B cell (primary cell): ENCODE results near the gene CMC4. TPM values are rescaled to one million over a fixed set of nuclear protein-coding genes. Genes with fewer than 3 reads are reported as not detected.

Source experiments
- ATAC-seq: fragments of 200-7000 bp; cut with Tn5 transposase; one replicate; pipeline ENCODE4 v1.10.0; 2021; ENCODE audit warnings: low read depth, mild to moderate bottlenecking, moderate number of reproducible peaks, moderate library complexity
- CTCF ChIA-PET: fragments of 350-600 bp; sonication (Branson Sonifier 250); formaldehyde crosslinking; loops from one replicate; lab custom pipeline; 2021; ENCODE audit warnings: antibody characterized with exemption, inconsistent platforms; lab: Charles Lee
- POLR2A ChIA-PET: fragments of 350-600 bp; sonication (Branson Sonifier 250); formaldehyde crosslinking; loops from one replicate; lab custom pipeline; 2021; ENCODE audit warnings: antibody characterized with exemption; lab: Charles Lee
- DNase-seq: peaks from one replicate; pipeline ENCODE4 v3.0.0; 2013
- H2AFZ ChIP-seq: 2 replicates; pipeline ENCODE4 v1.6.1; 2012; ENCODE audit warnings: mild to moderate bottlenecking, low read depth, low read length; ENCODE audit not compliant: insufficient read depth, poor library complexity, severe bottlenecking
- H3K27ac ChIP-seq, 2 donors: 1 replicate in 1 of 2; 2 replicates in 1 of 2; pipeline ENCODE4 v1.5.1; 2012 to 2013; ENCODE audit warnings: low read length in 2 of 2, mild to moderate bottlenecking in 2 of 2, moderate library complexity in 1 of 2
- H3K27me3 ChIP-seq, 4 experiments: fragments of 200-600 bp in 1 of 4; sonication (generic) in 1 of 4; replicated peaks in 1 of 4; 1 replicate in 2 of 4; 2 replicates in 2 of 4; pipeline versions ENCODE4 v1.6.1 to v1.7.0; 2013 to 2016; ENCODE audit warnings: low read length in 3 of 4, mild to moderate bottlenecking in 2 of 4, mixed read lengths in 1 of 4, moderate library complexity in 1 of 4; ENCODE audit not compliant: insufficient read depth in 4 of 4, control insufficient read depth in 3 of 4; ENCODE audit errors: control extremely low read depth in 1 of 4
- H3K36me3 ChIP-seq, 2 experiments: replicated peaks in 1 of 2; 1 replicate in 1 of 2; 2 replicates in 1 of 2; pipeline versions ENCODE4 v1.6.1 to v1.7.1; 2013; ENCODE audit warnings: low read length in 1 of 2; ENCODE audit not compliant: insufficient read depth in 2 of 2, control insufficient read depth in 1 of 2; ENCODE audit errors: control extremely low read depth in 1 of 2, extremely low read depth in 1 of 2
- H3K4me1 ChIP-seq, 2 donors: fragments of 200-600 bp in 1 of 2; sonication (generic) in 1 of 2; 1 replicate in 1 of 2; 2 replicates in 1 of 2; pipeline versions ENCODE4 v1.5.1 to v1.6.1; 2013 to 2017; ENCODE audit warnings: low read length in 2 of 2; ENCODE audit not compliant: control insufficient read depth in 2 of 2, insufficient read depth in 2 of 2
- H3K4me2 ChIP-seq: replicated peaks from 2 replicates; pipeline ENCODE3; 2012; ENCODE audit warnings: mild to moderate bottlenecking, low read depth, low read length; ENCODE audit not compliant: poor library complexity, severe bottlenecking
- H3K4me3 ChIP-seq, 5 experiments: fragments of 200-600 bp in 1 of 5; sonication (generic) in 1 of 5; 1 replicate in 3 of 5; 2 replicates in 2 of 5; pipeline versions ENCODE4 v1.5.1 to v1.7.0; 2011 to 2016; ENCODE audit warnings: low read length in 4 of 5, mild to moderate bottlenecking in 4 of 5, low read depth in 2 of 5, control low read depth in 1 of 5, moderate library complexity in 1 of 5; ENCODE audit not compliant: insufficient read depth in 1 of 5; ENCODE audit errors: control extremely low read depth in 1 of 5, extremely low read depth in 1 of 5
- H3K79me2 ChIP-seq: fragments of 200-600 bp; sonication (generic); one replicate; pipeline ENCODE4 v1.6.0; 2016; ENCODE audit warnings: low read length; ENCODE audit not compliant: control insufficient read depth, insufficient read depth
- H3K9ac ChIP-seq: fragments of 200-600 bp; sonication (generic); 2 replicates; pipeline ENCODE4 v1.6.1; 2017; ENCODE audit warnings: mild to moderate bottlenecking, low read length, moderate library complexity
- H3K9me3 ChIP-seq, 3 donors: one replicate each; pipeline versions ENCODE4 v1.6.1 to v1.7.1; 2013; ENCODE audit warnings: low read length in 2 of 3; ENCODE audit not compliant: control insufficient read depth in 2 of 3, insufficient read depth in 1 of 3; ENCODE audit errors: control extremely low read depth in 1 of 3
- H4K20me1 ChIP-seq: 2 replicates; pipeline ENCODE4 v1.6.0; 2012; ENCODE audit warnings: mild to moderate bottlenecking, low read length; ENCODE audit not compliant: insufficient read depth, control insufficient read depth, poor library complexity, severe bottlenecking
- H3K27ac Mint-ChIP-seq: one replicate; pipeline ENCODE4 v1.8.0; 2021; ENCODE audit warnings: mixed read lengths
- H3K27me3 Mint-ChIP-seq: one replicate; pipeline ENCODE4 v1.8.0; 2021; ENCODE audit warnings: mixed read lengths
- H3K4me1 Mint-ChIP-seq: one replicate; pipeline ENCODE4 v1.8.0; 2021; ENCODE audit warnings: mixed read lengths
- H3K4me3 Mint-ChIP-seq: one replicate; pipeline ENCODE4 v1.8.0; 2021; ENCODE audit warnings: mixed read lengths
- H3K9me3 Mint-ChIP-seq: one replicate; pipeline ENCODE4 v1.8.0; 2022; ENCODE audit warnings: mixed read lengths; ENCODE audit not compliant: insufficient read depth
- CTCF ChIP-seq: fragments of 200-600 bp; IDR thresholded peaks from one replicate; pipeline ENCODE4 v1.8.0; 2022; ENCODE audit warnings: antibody characterized with exemption, mild to moderate bottlenecking
- EZH2 ChIP-seq: IDR thresholded peaks from 2 replicates; pipeline ENCODE4 v1.6.1; 2012; ENCODE audit warnings: borderline replicate concordance, low read depth, mild to moderate bottlenecking, moderate library complexity, low read length; ENCODE audit not compliant: insufficient read depth, poor library complexity, severe bottlenecking
- WGBS: methylation state at CpG from one replicate; pipeline ENCODE4 v1.1.5; 2013; ENCODE audit warnings: missing lambda C conversion rate; ENCODE audit not compliant: insufficient coverage; 5-methylcytosine and 5-hydroxymethylcytosine counted together
- intact Hi-C: fragments of 100-400 bp; cut with micrococcal nuclease; formaldehyde crosslinking; loops from one replicate; pipeline ENCODE4 v1.10.0; 2022
- polyA plus RNA-seq: library from polyadenylated mRNA; depleted of rRNA; stranded (reverse); fragments of >200 nt; gene quantifications from 2 replicates; pipeline ENCODE4 v1.2.3, GENCODE V29; 2012
- total RNA-seq, 2 donors: library from RNA; stranded (reverse); fragments of 120-200 nt in 1 of 2; gene quantifications; 1 replicate in 1 of 2; 2 replicates in 1 of 2; pipeline versions ENCODE4 v1.2.3 to v1.2.4, GENCODE V29; 2013 to 2022

CMC4 gene
- total and polyA plus RNA-seq, 2 donors (not counting 1 experiment from before 2014, with no cell fraction given), result 6.0 to 10.1 TPM

- no peak overlapping the region for H3K27ac Mint-ChIP-seq
- Histone ChIP-seq H3K4me2 (no peak overlapping the region), H2AFZ (no peak overlapping the region), H3K27ac (no peak overlapping the region), H3K4me3 (no peak overlapping the region), H3K9me3 (peaks cover 0 to 3% (median 0%) of the 10 kb centered on the region in 3 donors), H3K4me1 (peaks cover 4 to 8% of the 10 kb centered on the region in 2 donors), H3K9ac (no peak overlapping the region), H4K20me1 (no peaks in the 10 kb centered on the region), H3K27me3 (no peaks in the 10 kb centered on the region), H3K79me2 (peaks cover 49% of the 10 kb centered on the region), H3K36me3 (peaks cover 0 to 24% of the 10 kb centered on the region in 2 experiments)
- TF ChIP-seq EZH2, result no peak
- no peak for TF ChIP-seq CTCF
- ChIA-PET POLR2A (no interaction called here), CTCF (no interaction called here)
- no peak overlapping the region for H3K4me3 Mint-ChIP-seq
- ATAC-seq, result no peak
- H3K27me3 Mint-ChIP-seq, result no peaks in the 10 kb centered on the region
- H3K4me1 Mint-ChIP-seq, result peaks cover 21% of the 10 kb centered on the region
- no CpG with 5 or more reads among the region's 5 CpGs for WGBS
- intact Hi-C loops, result no loop called here
- no peak for DNase-seq
- H3K9me3 Mint-ChIP-seq, result no peaks in the 10 kb centered on the region
Observed at GRCh38 chrX:155031657-155032056, 39.3 kb downstream of the CMC4 start.

- peak overlapping the region; percentile 37 for H3K4me3 Mint-ChIP-seq
- TF ChIP-seq CTCF, result no peak
- Histone ChIP-seq H3K27ac (peak overlapping the region in 1 of 2 donors; percentile 4), H3K9me3 (no peaks in the 10 kb centered on the region), H3K4me1 (peaks cover 4 to 8% of the 10 kb centered on the region in 2 donors), H3K36me3 (peaks cover 0 to 4% of the 10 kb centered on the region in 2 experiments), H3K79me2 (peaks cover 40% of the 10 kb centered on the region), H3K27me3 (no peaks in the 10 kb centered on the region), H4K20me1 (no peaks in the 10 kb centered on the region), H3K4me3 (no peak overlapping the region), H3K9ac (no peak overlapping the region), H3K4me2 (no peak overlapping the region), H2AFZ (no peak overlapping the region)
- no peak for DNase-seq
- ATAC-seq, result no peak
- H3K27ac Mint-ChIP-seq, result peak overlapping the region; percentile 41
- intact Hi-C loops, result loop anchor here (5.0 to 10.0 kb wide), 2 partner anchors 188 to 224 kb away; partner anchors contain the start of genes MPP1 and VBP1
- H3K9me3 Mint-ChIP-seq, result no peaks in the 10 kb centered on the region
- ChIA-PET POLR2A (no interaction called here), CTCF (no interaction called here)
- peaks cover 24% of the 10 kb centered on the region for H3K4me1 Mint-ChIP-seq
- WGBS, result no CpG with 5 or more reads among the region's 2 CpGs
- no peaks in the 10 kb centered on the region for H3K27me3 Mint-ChIP-seq
Observed at GRCh38 chrX:155028877-155029291, 42.1 kb downstream of the CMC4 start.
